ENCODE measurements around the gene STX2. TPM values are rescaled to one million over a fixed set of nuclear protein-coding genes. Genes with fewer than 3 reads are reported as not detected.

The STX2 gene
- total RNA-seq, 1 donor from 2014 or later, result 33.0 TPM

DNA sequence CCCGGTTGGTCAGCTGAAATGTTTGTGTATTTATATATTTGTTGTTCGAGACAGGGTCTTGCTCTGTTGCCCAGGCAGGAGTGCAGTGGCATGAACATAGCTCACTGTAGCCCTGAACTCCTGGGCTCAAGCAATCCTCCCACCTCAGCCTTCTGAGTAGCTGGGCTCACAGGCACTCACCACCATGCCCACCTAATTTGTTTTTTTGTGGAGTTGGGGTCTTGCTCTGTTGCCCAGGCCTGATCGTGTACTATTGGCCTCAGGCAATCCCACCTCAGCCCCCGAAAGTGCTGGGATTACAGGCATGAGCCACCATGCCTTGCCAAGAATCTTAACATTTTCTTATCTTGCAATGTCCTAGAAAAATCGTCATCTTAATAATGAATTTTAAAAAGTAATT, 36.1 kb upstream of the STX2 start:
- peaks cover 44% of the 10 kb centered on the region for H3K36me3 ChIP-seq (ENCODE audit: insufficient read depth, low read length)
- peak overlapping the region; percentile 96 for H3K4me3 Mint-ChIP-seq (ENCODE audit: unreplicated experiment)

DNA sequence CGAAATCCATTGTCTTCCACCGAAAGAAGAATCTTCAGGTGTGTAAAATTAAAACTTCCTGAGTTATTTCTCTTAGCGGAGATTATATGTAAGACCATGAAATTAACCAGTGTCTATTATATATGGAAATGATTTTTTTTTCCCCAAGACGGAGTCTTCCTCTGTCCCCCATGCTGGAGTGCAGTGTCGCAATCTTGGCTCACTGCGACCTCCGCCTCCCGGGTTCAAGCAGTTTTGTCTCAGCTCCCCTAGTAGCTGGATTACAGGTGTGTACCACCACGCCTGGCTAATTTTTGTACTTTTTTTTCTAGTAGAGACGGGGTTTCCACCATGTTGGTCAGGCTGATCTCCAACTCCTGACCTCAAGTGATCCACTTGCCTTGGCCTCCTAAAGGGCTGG, 35.6 kb upstream of the STX2 start:
- Histone ChIP-seq H3K9me3 (ENCODE audit: insufficient read depth, low read depth, low read length) (no peaks in the 10 kb centered on the region), H3K4me2 (ENCODE audit: low read length) (peak overlapping the region; percentile 96), H3K4me1 (ENCODE audit: insufficient read depth, low read length) (peaks cover 19% of the 10 kb centered on the region), H2AFZ (ENCODE audit: low read depth, low read length) (no peak overlapping the region), H3K9ac (ENCODE audit: low read length) (no peak overlapping the region), H4K20me1 (ENCODE audit: insufficient read depth, low read length) (peaks cover 68% of the 10 kb centered on the region), H3K79me2 (ENCODE audit: insufficient read depth, low read length) (peaks cover 37% of the 10 kb centered on the region), H3K27me3 (ENCODE audit: insufficient read depth, low read length) (no peaks in the 10 kb centered on the region), H3K27ac (ENCODE audit: low read depth, low read length) (no peak overlapping the region), H3K4me3 (ENCODE audit: insufficient read depth, low read depth, low read length) (no peak overlapping the region), H3K36me3 (ENCODE audit: insufficient read depth, low read length) (peaks cover 44% of the 10 kb centered on the region)
- FAIRE-seq, result no peak
- Mint-ChIP-seq H3K27ac (ENCODE audit: unreplicated experiment) (no peak overlapping the region), H3K36me3 (ENCODE audit: low read depth, unreplicated experiment) (peaks cover 27% of the 10 kb centered on the region), H3K4me1 (ENCODE audit: low read depth, unreplicated experiment) (peaks cover 16% of the 10 kb centered on the region), H3K4me3 (ENCODE audit: unreplicated experiment) (peak overlapping the region; percentile 96), H3K9me3 (ENCODE audit: unreplicated experiment) (no peaks in the 10 kb centered on the region), H3K27me3 (ENCODE audit: low read depth, unreplicated experiment) (no peaks in the 10 kb centered on the region)
- TF ChIP-seq EZH2 (IDR thresholded peaks at IDR 0.05; ENCODE audit: insufficient read depth, low read length) (no peak), CTCF (IDR thresholded peaks at IDR 0.05; ENCODE audit: insufficient read depth, low read depth, low read length) (no peak)
- no peak for DNase-seq (ENCODE audit: low read depth)

More for the DNA sequence above, 36.1 kb upstream of the STX2 start:
- H3K27ac Mint-ChIP-seq (ENCODE audit: unreplicated experiment), result no peak overlapping the region
- no peak overlapping the region for H3K9ac ChIP-seq (ENCODE audit: low read length)
- FAIRE-seq (no peak), DNase-seq (ENCODE audit: low read depth) (no peak)
- H4K20me1 ChIP-seq (ENCODE audit: insufficient read depth, low read length), result peaks cover 71% of the 10 kb centered on the region
- H3K9me3 Mint-ChIP-seq (ENCODE audit: unreplicated experiment), result no peaks in the 10 kb centered on the region
- peak overlapping the region; percentile 96 for H3K4me2 ChIP-seq (ENCODE audit: low read length)
- H3K27me3 ChIP-seq (ENCODE audit: insufficient read depth, low read length), result no peaks in the 10 kb centered on the region
- no peak overlapping the region for H2AFZ ChIP-seq (ENCODE audit: low read depth, low read length)
- H3K27me3 Mint-ChIP-seq (ENCODE audit: low read depth, unreplicated experiment), result no peaks in the 10 kb centered on the region
- peaks cover 16% of the 10 kb centered on the region for H3K4me1 Mint-ChIP-seq (ENCODE audit: low read depth, unreplicated experiment)
- no peak for TF ChIP-seq EZH2 (IDR thresholded peaks at IDR 0.05; ENCODE audit: insufficient read depth, low read length)
- TF ChIP-seq CTCF (IDR thresholded peaks at IDR 0.05; ENCODE audit: insufficient read depth, low read depth, low read length), result no peak
- H3K27ac ChIP-seq (ENCODE audit: low read depth, low read length), result no peak overlapping the region
- peaks cover 37% of the 10 kb centered on the region for H3K79me2 ChIP-seq (ENCODE audit: insufficient read depth, low read length)
- H3K4me3 ChIP-seq (ENCODE audit: insufficient read depth, low read depth, low read length), result no peak overlapping the region
- H3K36me3 Mint-ChIP-seq (ENCODE audit: low read depth, unreplicated experiment), result peaks cover 27% of the 10 kb centered on the region
- peaks cover 19% of the 10 kb centered on the region for H3K4me1 ChIP-seq (ENCODE audit: insufficient read depth, low read length)
- no peaks in the 10 kb centered on the region for H3K9me3 ChIP-seq (ENCODE audit: insufficient read depth, low read depth, low read length)

- DNase-seq (ENCODE audit: low read depth) (no peak), FAIRE-seq (no peak)
- H3K27ac ChIP-seq (ENCODE audit: low read depth, low read length), result no peak overlapping the region
- H3K4me3 ChIP-seq (ENCODE audit: insufficient read depth, low read depth, low read length), result peak overlapping the region; percentile 91
- H3K9me3 ChIP-seq (ENCODE audit: insufficient read depth, low read depth, low read length), result no peaks in the 10 kb centered on the region
- peaks cover 44% of the 10 kb centered on the region for H3K36me3 ChIP-seq (ENCODE audit: insufficient read depth, low read length)
- peak overlapping the region; percentile 98 for H3K9ac ChIP-seq (ENCODE audit: low read length)
- TF ChIP-seq EZH2 (IDR thresholded peaks at IDR 0.05; ENCODE audit: insufficient read depth, low read length), result no peak
- no peak for TF ChIP-seq CTCF (IDR thresholded peaks at IDR 0.05; ENCODE audit: insufficient read depth, low read depth, low read length)
- H3K79me2 ChIP-seq (ENCODE audit: insufficient read depth, low read length), result peaks cover 37% of the 10 kb centered on the region
- peaks cover 19% of the 10 kb centered on the region for H3K4me1 ChIP-seq (ENCODE audit: insufficient read depth, low read length)
- Mint-ChIP-seq H3K27ac (ENCODE audit: unreplicated experiment) (no peak overlapping the region), H3K4me3 (ENCODE audit: unreplicated experiment) (peak overlapping the region; percentile 96), H3K27me3 (ENCODE audit: low read depth, unreplicated experiment) (no peaks in the 10 kb centered on the region), H3K4me1 (ENCODE audit: low read depth, unreplicated experiment) (peaks cover 16% of the 10 kb centered on the region), H3K9me3 (ENCODE audit: unreplicated experiment) (no peaks in the 10 kb centered on the region), H3K36me3 (ENCODE audit: low read depth, unreplicated experiment) (peaks cover 27% of the 10 kb centered on the region)
- H2AFZ ChIP-seq (ENCODE audit: low read depth, low read length), result no peak overlapping the region
- no peaks in the 10 kb centered on the region for H3K27me3 ChIP-seq (ENCODE audit: insufficient read depth, low read length)
- peaks cover 62% of the 10 kb centered on the region for H4K20me1 ChIP-seq (ENCODE audit: insufficient read depth, low read length)
- H3K4me2 ChIP-seq (ENCODE audit: low read length), result peak overlapping the region; percentile 96
Observed at GRCh38 chr12:130873825-130874224, 34.8 kb upstream of the STX2 start.
